Measurements from ENCODE around the gene ASB10.

The ASB10 gene

GRCh38 chr7:151142686-151143040 is 44.4 kb downstream of the ASB10 start:
- Histone ChIP-seq H3K4me2 (ENCODE audit: low read length) (no peak overlapping the region), H2BK15ac (replicated peaks; ENCODE audit: low read depth) (no peak overlapping the region), H2BK5ac (ENCODE audit: low read length) (no peak overlapping the region), H4K5ac (ENCODE audit: low read length) (no peak overlapping the region), H3K36me3 (ENCODE audit: control insufficient read depth, insufficient read depth, low read length) (no peaks in the 10 kb centered on the region), H3K79me1 (ENCODE audit: low read length) (no peaks in the 10 kb centered on the region), H3K27me3 (ENCODE audit: insufficient read depth, low read length, poor library complexity) (no peaks in the 10 kb centered on the region), H3K23ac (ENCODE audit: low read length) (no peak overlapping the region), H3K4me1 (ENCODE audit: control insufficient read depth, low read depth, low read length) (peaks cover 9% of the 10 kb centered on the region), H3K18ac (ENCODE audit: low read length) (no peak overlapping the region), H3K9ac (ENCODE audit: low read length) (no peak overlapping the region), H4K8ac (ENCODE audit: low read depth, low read length) (no peak overlapping the region), H3K56ac (ENCODE audit: low read length) (no peak overlapping the region), H2AK5ac (ENCODE audit: low read length) (no peak overlapping the region), H3K4ac (ENCODE audit: low read depth, low read length) (no peak overlapping the region), H3K4me3 (ENCODE audit: low read length) (no peak overlapping the region), H3K79me2 (ENCODE audit: control insufficient read depth, insufficient read depth, low read length) (no peaks in the 10 kb centered on the region), H2BK120ac (ENCODE audit: low read depth, low read length) (no peak overlapping the region), H3K27ac (ENCODE audit: low read depth, low read length) (no peak overlapping the region)
- WGBS (ENCODE audit: extremely low coverage, insufficient coverage, low lambda C conversion rate) = no CpG with 5 or more reads among the region's 10 CpGs
- no peak for DNase-seq

- Histone ChIP-seq H2BK120ac (ENCODE audit: low read depth, low read length) (no peak overlapping the region), H3K27ac (ENCODE audit: low read depth, low read length) (no peak overlapping the region), H3K56ac (ENCODE audit: low read length) (no peak overlapping the region), H3K4me3 (ENCODE audit: low read length) (no peak overlapping the region), H3K4me1 (ENCODE audit: control insufficient read depth, low read depth, low read length) (peaks cover 13% of the 10 kb centered on the region), H2AK5ac (ENCODE audit: low read length) (no peak overlapping the region), H3K27me3 (ENCODE audit: insufficient read depth, low read length, poor library complexity) (no peaks in the 10 kb centered on the region), H3K9ac (ENCODE audit: low read length) (no peak overlapping the region), H4K8ac (ENCODE audit: low read depth, low read length) (no peak overlapping the region), H3K23ac (ENCODE audit: low read length) (no peak overlapping the region), H2BK15ac (replicated peaks; ENCODE audit: low read depth) (no peak overlapping the region), H3K4ac (ENCODE audit: low read depth, low read length) (no peak overlapping the region), H3K4me2 (ENCODE audit: low read length) (no peak overlapping the region), H2BK5ac (ENCODE audit: low read length) (no peak overlapping the region), H3K79me1 (ENCODE audit: low read length) (no peaks in the 10 kb centered on the region), H4K5ac (ENCODE audit: low read length) (no peak overlapping the region), H3K79me2 (ENCODE audit: control insufficient read depth, insufficient read depth, low read length) (no peaks in the 10 kb centered on the region), H3K18ac (ENCODE audit: low read length) (no peak overlapping the region), H3K36me3 (ENCODE audit: control insufficient read depth, insufficient read depth, low read length) (no peaks in the 10 kb centered on the region)
- no peak for DNase-seq
- no CpG with 5 or more reads among the region's 31 CpGs for WGBS (ENCODE audit: extremely low coverage, insufficient coverage, low lambda C conversion rate)
Measured at GRCh38 chr7:151141855-151142685, 45.0 kb downstream of the ASB10 start.

GRCh38 chr7:151141311-151141854 is 45.7 kb downstream of the ASB10 start:
- Histone ChIP-seq H3K18ac (ENCODE audit: low read length) (no peak overlapping the region), H3K36me3 (ENCODE audit: control insufficient read depth, insufficient read depth, low read length) (no peaks in the 10 kb centered on the region), H3K4me2 (ENCODE audit: low read length) (no peak overlapping the region), H4K5ac (ENCODE audit: low read length) (no peak overlapping the region), H3K79me1 (ENCODE audit: low read length) (no peaks in the 10 kb centered on the region), H3K4ac (ENCODE audit: low read depth, low read length) (no peak overlapping the region), H3K79me2 (ENCODE audit: control insufficient read depth, insufficient read depth, low read length) (no peaks in the 10 kb centered on the region), H3K4me1 (ENCODE audit: control insufficient read depth, low read depth, low read length) (peaks cover 17% of the 10 kb centered on the region), H2BK120ac (ENCODE audit: low read depth, low read length) (no peak overlapping the region), H3K23ac (ENCODE audit: low read length) (no peak overlapping the region), H3K27ac (ENCODE audit: low read depth, low read length) (no peak overlapping the region), H4K8ac (ENCODE audit: low read depth, low read length) (no peak overlapping the region), H3K56ac (ENCODE audit: low read length) (no peak overlapping the region), H3K4me3 (ENCODE audit: low read length) (no peak overlapping the region), H2BK15ac (replicated peaks; ENCODE audit: low read depth) (no peak overlapping the region), H3K9ac (ENCODE audit: low read length) (no peak overlapping the region), H3K27me3 (ENCODE audit: insufficient read depth, low read length, poor library complexity) (no peaks in the 10 kb centered on the region), H2AK5ac (ENCODE audit: low read length) (no peak overlapping the region), H2BK5ac (ENCODE audit: low read length) (no peak overlapping the region)
- DNase-seq = no peak
- no CpG with 5 or more reads among the region's 9 CpGs for WGBS (ENCODE audit: extremely low coverage, insufficient coverage, low lambda C conversion rate)

GRCh38 chr7:151140826-151141225 is 46.2 kb downstream of the ASB10 start:
- Histone ChIP-seq H3K18ac (ENCODE audit: low read length) (no peak overlapping the region), H3K56ac (ENCODE audit: low read length) (no peak overlapping the region), H4K8ac (ENCODE audit: low read depth, low read length) (no peak overlapping the region), H3K36me3 (ENCODE audit: control insufficient read depth, insufficient read depth, low read length) (no peaks in the 10 kb centered on the region), H2BK120ac (ENCODE audit: low read depth, low read length) (no peak overlapping the region), H2BK15ac (replicated peaks; ENCODE audit: low read depth) (no peak overlapping the region), H3K4me2 (ENCODE audit: low read length) (no peak overlapping the region), H3K4ac (ENCODE audit: low read depth, low read length) (no peak overlapping the region), H4K5ac (ENCODE audit: low read length) (no peak overlapping the region), H3K27me3 (ENCODE audit: insufficient read depth, low read length, poor library complexity) (no peaks in the 10 kb centered on the region), H3K23ac (ENCODE audit: low read length) (peak overlapping the region; percentile 37), H2BK5ac (ENCODE audit: low read length) (no peak overlapping the region), H3K27ac (ENCODE audit: low read depth, low read length) (no peak overlapping the region), H3K79me2 (ENCODE audit: control insufficient read depth, insufficient read depth, low read length) (no peaks in the 10 kb centered on the region), H2AK5ac (ENCODE audit: low read length) (no peak overlapping the region), H3K4me1 (ENCODE audit: control insufficient read depth, low read depth, low read length) (peaks cover 17% of the 10 kb centered on the region), H3K9ac (ENCODE audit: low read length) (no peak overlapping the region), H3K79me1 (ENCODE audit: low read length) (no peaks in the 10 kb centered on the region), H3K4me3 (ENCODE audit: low read length) (no peak overlapping the region)
- WGBS (ENCODE audit: extremely low coverage, insufficient coverage, low lambda C conversion rate) = no CpG with 5 or more reads among the region's 7 CpGs
- no peak for DNase-seq

GRCh38 chr7:151139791-151140190 is 47.3 kb downstream of the ASB10 start:
- H2BK5ac ChIP-seq (ENCODE audit: low read length) = no peak overlapping the region
- no peaks in the 10 kb centered on the region for H3K27me3 ChIP-seq (ENCODE audit: insufficient read depth, low read length, poor library complexity)
- no peak overlapping the region for H4K8ac ChIP-seq (ENCODE audit: low read depth, low read length)
- no peak overlapping the region for H2AK5ac ChIP-seq (ENCODE audit: low read length)
- H2BK120ac ChIP-seq (ENCODE audit: low read depth, low read length) = no peak overlapping the region
- H3K4me3 ChIP-seq (ENCODE audit: low read length) = no peak overlapping the region
- WGBS (ENCODE audit: extremely low coverage, insufficient coverage, low lambda C conversion rate) = no CpG with 5 or more reads among the region's 9 CpGs
- H3K9ac ChIP-seq (ENCODE audit: low read length) = no peak overlapping the region
- H3K79me2 ChIP-seq (ENCODE audit: control insufficient read depth, insufficient read depth, low read length) = no peaks in the 10 kb centered on the region
- no peak overlapping the region for H3K4me2 ChIP-seq (ENCODE audit: low read length)
- no peak overlapping the region for H2BK15ac ChIP-seq (replicated peaks; ENCODE audit: low read depth)
- DNase-seq = no peak
- no peak overlapping the region for H3K56ac ChIP-seq (ENCODE audit: low read length)
- H3K79me1 ChIP-seq (ENCODE audit: low read length) = no peaks in the 10 kb centered on the region
- H3K23ac ChIP-seq (ENCODE audit: low read length) = no peak overlapping the region
- peaks cover 1% of the 10 kb centered on the region for H3K36me3 ChIP-seq (ENCODE audit: control insufficient read depth, insufficient read depth, low read length)
- H3K4ac ChIP-seq (ENCODE audit: low read depth, low read length) = no peak overlapping the region
- no peak overlapping the region for H4K5ac ChIP-seq (ENCODE audit: low read length)
- H3K27ac ChIP-seq (ENCODE audit: low read depth, low read length) = no peak overlapping the region
- H3K18ac ChIP-seq (ENCODE audit: low read length) = no peak overlapping the region
- peaks cover 17% of the 10 kb centered on the region for H3K4me1 ChIP-seq (ENCODE audit: control insufficient read depth, low read depth, low read length)

Measured in mesendoderm (in vitro differentiated cells).